ENCODE measurements around the gene AGPS.
"Not testable (repeated sequence)": the region's sequence is repeated elsewhere in the genome, so short reads cannot be mapped to it uniquely, and the experiment has no call there.

Gene AGPS

GRCh38 chr2:177533253-177533652, 140.7 kb downstream of the AGPS start:
- FAIRE-seq: no peak

GRCh38 chr2:177535000-177535399, 142.4 kb downstream of the AGPS start:
- no peak for FAIRE-seq

- FAIRE-seq: no peak
Observed at GRCh38 chr2:177535958-177536504, 143.5 kb downstream of the AGPS start.

- no peak for FAIRE-seq
Observed at GRCh38 chr2:177537213-177537612, 144.6 kb downstream of the AGPS start.

GRCh38 chr2:177537636-177538035, 145.1 kb downstream of the AGPS start:
- no peak for FAIRE-seq

- FAIRE-seq: no peak
Observed at GRCh38 chr2:177538323-177538722, 145.8 kb downstream of the AGPS start.

GRCh38 chr2:177540283-177540682, 147.7 kb downstream of the AGPS start:
- no peak for FAIRE-seq

GRCh38 chr2:177541258-177541991, 148.9 kb downstream of the AGPS start:
- FAIRE-seq: no peak

GRCh38 chr2:177542396-177542795, 149.8 kb downstream of the AGPS start:
- no peak for FAIRE-seq

- FAIRE-seq: no peak
Observed at GRCh38 chr2:177543007-177543760, 150.6 kb downstream of the AGPS start.

GRCh38 chr2:177545143-177545542, 152.6 kb downstream of the AGPS start:
- FAIRE-seq: no peak

- FAIRE-seq: no peak
Observed at GRCh38 chr2:177545981-177546585, 153.5 kb downstream of the AGPS start.

- FAIRE-seq: no peak
Observed at GRCh38 chr2:177547122-177547521, 154.5 kb downstream of the AGPS start.

- no peak for FAIRE-seq
Observed at GRCh38 chr2:177547772-177548171, 155.2 kb downstream of the AGPS start.

- FAIRE-seq: no peak
Observed at GRCh38 chr2:177548636-177549035, 156.1 kb downstream of the AGPS start.

- FAIRE-seq: no peak
Observed at GRCh38 chr2:177549171-177549570, 156.6 kb downstream of the AGPS start.

- FAIRE-seq: no peak
Observed at GRCh38 chr2:177550264-177551200, 158.0 kb downstream of the AGPS start.

GRCh38 chr2:177551360-177551759, 158.8 kb downstream of the AGPS start:
- FAIRE-seq: not testable (repeated sequence)

GRCh38 chr2:177551989-177552421, 159.4 kb downstream of the AGPS start:
- no peak for FAIRE-seq

- no peak for FAIRE-seq
Observed at GRCh38 chr2:177552422-177553175, 160.0 kb downstream of the AGPS start.

GRCh38 chr2:177553176-177553884, 160.8 kb downstream of the AGPS start:
- no peak for FAIRE-seq
